H1 (cell line): ENCODE results near the gene DDX31. TPM values are rescaled to one million over a fixed set of nuclear protein-coding genes. Genes with fewer than 3 reads are reported as not detected.

Source experiments
- CTCF ChIA-PET: fragments of 300-600 bp; sonication (Branson Sonifier 250); formaldehyde crosslinking; loops from one replicate; lab custom pipeline; 2021; ENCODE audit not compliant: partially characterized antibody; lab: Charles Lee
- POLR2A ChIA-PET: fragments of 300-600 bp; sonication (Branson Sonifier 250); formaldehyde crosslinking; loops from one replicate; lab custom pipeline; 2021; ENCODE audit warnings: inconsistent platforms; ENCODE audit not compliant: partially characterized antibody; lab: Charles Lee
- DNase-seq, 2 experiments: peaks; one replicate each; pipeline versions ENCODE4 v3.0.0 to v3.0.0-alpha.2; 2010 to 2022; ENCODE audit warnings: low spot score in 2 of 2, low read depth in 1 of 2, mixed read lengths in 1 of 2
- FAIRE-seq: peaks from 2 replicates; lab custom pipeline; 2011; peaks lifted over from hg19 to GRCh38; lab: Jason Lieb, UNC
- H2AFZ ChIP-seq: 2 replicates; pipeline ENCODE4 v1.8.1; 2012; ENCODE audit warnings: low read length, inconsistent platforms
- H2AK5ac ChIP-seq: 2 replicates; pipeline ENCODE4 v1.6.1; 2013; ENCODE audit warnings: low read depth, low read length
- H2BK120ac ChIP-seq: replicated peaks from 2 replicates; pipeline ENCODE3; 2013; ENCODE audit warnings: low read depth, low read length, inconsistent platforms
- H2BK12ac ChIP-seq: 2 replicates; pipeline ENCODE4 v1.6.1; 2013; ENCODE audit warnings: low read depth, low read length
- H2BK15ac ChIP-seq: 2 replicates; pipeline ENCODE4 v1.6.1; 2013; ENCODE audit warnings: low read length
- H2BK20ac ChIP-seq: 2 replicates; pipeline ENCODE4 v1.6.1; 2013; ENCODE audit warnings: low read length
- H2BK5ac ChIP-seq: 2 replicates; pipeline ENCODE4 v1.6.1; 2013; ENCODE audit warnings: low read depth, low read length
- H3K14ac ChIP-seq: 2 replicates; pipeline ENCODE4 v1.6.1; 2013; ENCODE audit warnings: inconsistent platforms; ENCODE audit not compliant: insufficient read length
- H3K18ac ChIP-seq: 2 replicates; pipeline ENCODE4 v1.6.1; 2013; ENCODE audit warnings: low read length; ENCODE audit errors: extremely low read depth
- H3K23ac ChIP-seq: 2 replicates; pipeline ENCODE4 v1.6.1; 2013; ENCODE audit warnings: inconsistent platforms; ENCODE audit not compliant: insufficient read length
- H3K23me2 ChIP-seq: 2 replicates; pipeline ENCODE4 v1.6.1; 2013; ENCODE audit warnings: low read depth, low read length
- H3K27ac ChIP-seq: 2 replicates; pipeline ENCODE4 v1.6.1; 2011; ENCODE audit warnings: low read depth, low read length, inconsistent platforms
- H3K27me3 ChIP-seq, 4 experiments: replicated peaks in 1 of 4; 1 replicate in 1 of 4; 2 replicates in 3 of 4; pipeline versions ENCODE4 v1.6.1 to v1.8.1; 2011 to 2013; ENCODE audit warnings: low read length in 3 of 4, mild to moderate bottlenecking in 3 of 4, inconsistent platforms in 2 of 4, mixed read lengths in 2 of 4, moderate library complexity in 1 of 4; ENCODE audit not compliant: control insufficient read depth in 3 of 4, insufficient read depth in 3 of 4; ENCODE audit errors: extremely low read depth in 1 of 4
- H3K36me3 ChIP-seq, 4 experiments: 2 replicates each; pipeline versions ENCODE4 v1.6.1 to v1.8.1; 2011 to 2013; ENCODE audit warnings: mild to moderate bottlenecking in 4 of 4, low read length in 3 of 4, moderate library complexity in 2 of 4, control low read depth in 1 of 4, inconsistent platforms in 1 of 4; ENCODE audit not compliant: insufficient read depth in 4 of 4, control insufficient read depth in 2 of 4
- H3K4ac ChIP-seq: replicated peaks from 2 replicates; pipeline ENCODE3; 2013; ENCODE audit warnings: low read length, low read depth, mixed read lengths, inconsistent platforms; ENCODE audit not compliant: insufficient read length
- H3K4me1 ChIP-seq, 4 experiments: replicated peaks in 1 of 4; 1 replicate in 1 of 4; 2 replicates in 3 of 4; pipeline versions ENCODE4 v1.6.1 to v1.8.1; 2011 to 2013; ENCODE audit warnings: low read length in 3 of 4, inconsistent platforms in 2 of 4, mixed read lengths in 1 of 4; ENCODE audit not compliant: insufficient read depth in 4 of 4, control insufficient read depth in 3 of 4
- H3K4me2 ChIP-seq, 2 experiments: 2 replicates each; pipeline versions ENCODE4 v1.6.1 to v1.8.1; 2011 to 2013; ENCODE audit warnings: low read depth in 2 of 2, low read length in 2 of 2, control low read depth in 1 of 2, inconsistent platforms in 1 of 2, mild to moderate bottlenecking in 1 of 2; ENCODE audit not compliant: insufficient read depth in 1 of 2
- H3K4me3 ChIP-seq, 4 experiments: fragments of 200-600, 300-600 bp in 1 of 4; sonication (generic), shearing (Covaris generic), sonication (Bioruptor Twin) in 1 of 4; 2 replicates each; pipeline versions ENCODE4 v1.5.1 to v1.8.1; 2011 to 2016; ENCODE audit warnings: low read length in 4 of 4, low read depth in 3 of 4, control low read depth in 2 of 4, inconsistent platforms in 2 of 4, mild to moderate bottlenecking in 2 of 4, mixed read lengths in 1 of 4, moderate library complexity in 1 of 4; ENCODE audit not compliant: insufficient read depth in 2 of 4; ENCODE audit errors: extremely low read depth in 1 of 4
- H3K56ac ChIP-seq: replicated peaks from 2 replicates; pipeline ENCODE3; 2013; ENCODE audit warnings: low read depth, mild to moderate bottlenecking, mixed read lengths, low read length, inconsistent platforms; ENCODE audit not compliant: insufficient read length
- H3K79me1 ChIP-seq: 2 replicates; pipeline ENCODE4 v1.6.1; 2013; ENCODE audit warnings: low read depth, low read length, control low read depth
- H3K79me2 ChIP-seq, 2 experiments: 2 replicates each; pipeline versions ENCODE4 v1.6.1 to v1.8.1; 2012 to 2013; ENCODE audit warnings: low read length in 2 of 2, mild to moderate bottlenecking in 2 of 2, inconsistent platforms in 1 of 2; ENCODE audit not compliant: insufficient read depth in 2 of 2, control insufficient read depth in 1 of 2
- H3K9ac ChIP-seq, 4 experiments: replicated peaks in 1 of 4; 1 replicate in 1 of 4; 2 replicates in 3 of 4; pipeline versions ENCODE4 v1.6.1 to v1.8.1; 2011 to 2013; ENCODE audit warnings: low read depth in 3 of 4, low read length in 3 of 4, control low read depth in 2 of 4, mild to moderate bottlenecking in 2 of 4, moderate library complexity in 2 of 4, inconsistent platforms in 1 of 4; ENCODE audit errors: extremely low read depth in 1 of 4
- H3K9me3 ChIP-seq, 2 experiments: 2 replicates each; pipeline versions ENCODE4 v1.6.1 to v1.8.1; 2012 to 2013; ENCODE audit warnings: mild to moderate bottlenecking in 2 of 2, moderate library complexity in 2 of 2, control low read depth in 1 of 2, inconsistent platforms in 1 of 2, low read depth in 1 of 2, low read length in 1 of 2, mixed read lengths in 1 of 2; ENCODE audit not compliant: insufficient read depth in 2 of 2
- H4K20me1 ChIP-seq, 2 experiments: replicated peaks in 1 of 2; 2 replicates each; pipeline versions ENCODE3 to v1.8.1; 2011 to 2013; ENCODE audit warnings: inconsistent platforms in 2 of 2, low read length in 2 of 2, mild to moderate bottlenecking in 1 of 2; ENCODE audit not compliant: insufficient read depth in 2 of 2, control insufficient read depth in 1 of 2
- H4K5ac ChIP-seq: 2 replicates; pipeline ENCODE4 v1.6.1; 2013; ENCODE audit warnings: low read length, low read depth, mixed read lengths, inconsistent platforms; ENCODE audit not compliant: insufficient read length
- H4K8ac ChIP-seq: 2 replicates; pipeline ENCODE4 v1.8.0; 2013; ENCODE audit warnings: mild to moderate bottlenecking, moderate library complexity, low read length, inconsistent platforms; ENCODE audit not compliant: insufficient read depth; ENCODE audit errors: extremely low read depth
- H4K91ac ChIP-seq: replicated peaks from 2 replicates; pipeline ENCODE3; 2013; ENCODE audit warnings: low read length, mixed read lengths, inconsistent platforms; ENCODE audit not compliant: insufficient read length
- CEBPB ChIP-seq: IDR thresholded peaks from 2 replicates; pipeline ENCODE4 v1.6.1; 2012; ENCODE audit warnings: low read depth, low read length
- JUND ChIP-seq: IDR thresholded peaks from 2 replicates; pipeline ENCODE4 v1.6.1; 2011; ENCODE audit warnings: mild to moderate bottlenecking, improper control_type of control experiment, low read length
- POLR2AphosphoS5 ChIP-seq: IDR thresholded peaks from 2 replicates; pipeline ENCODE4 v1.6.1; 2011; ENCODE audit warnings: low read depth, low read length
- RBBP5 ChIP-seq: IDR thresholded peaks from 2 replicates; pipeline ENCODE4 v1.7.1; 2012; ENCODE audit warnings: low read depth, mild to moderate bottlenecking, inconsistent platforms, low read length, moderate library complexity, borderline replicate concordance
- RNF2 ChIP-seq: fragments of 200-900, 300-1000 bp; sonication (generic); IDR thresholded peaks from 2 replicates; pipeline ENCODE4 v1.7.1; 2016; ENCODE audit warnings: borderline replicate concordance, low read depth, mild to moderate bottlenecking, antibody characterized with exemption, low read length; ENCODE audit not compliant: poor library complexity, severe bottlenecking; ENCODE audit errors: missing control alignments
- SP2 ChIP-seq: IDR thresholded peaks from 2 replicates; pipeline ENCODE4 v1.6.1; 2012; ENCODE audit warnings: mild to moderate bottlenecking, low read length, inconsistent platforms
- WGBS, 2 experiments: shearing (Covaris generic) in 1 of 2; methylation state at CpG; one replicate each; pipeline versions ENCODE4 v1.1.6 to v1.1.7; 2013 to 2015; ENCODE audit warnings: low lambda C conversion rate in 2 of 2, mixed read lengths in 2 of 2, inconsistent platforms in 1 of 2, low coverage in 1 of 2, missing lambda C conversion rate in 1 of 2; ENCODE audit not compliant: insufficient replicate concordance in 2 of 2, insufficient coverage in 1 of 2, insufficient read length in 1 of 2; ENCODE audit errors: extremely low coverage in 1 of 2, missing lambda C conversion rate in 1 of 2; 5-methylcytosine and 5-hydroxymethylcytosine counted together
- polyA plus RNA-seq, 7 experiments: library from polyadenylated mRNA; depleted of rRNA in 3 of 7; stranded (reverse) in 5 of 7; unstranded in 2 of 7; fragments of >200 nt in 5 of 7; fragments of 200-250 nt in 2 of 7; gene quantifications; 1 replicate in 5 of 7; 2 replicates in 1 of 7; 4 replicates in 1 of 7; pipeline versions ENCODE4 v1.2.1 to v1.2.3, GENCODE V29; 2011 to 2013; ENCODE audit warnings: missing spikeins in 2 of 7, mixed read lengths in 2 of 7
- total RNA-seq: library from RNA; stranded (reverse); fragmentation: NEBNext Ultra II Directional; extraction: Animal tissue kit (Norgen Biotek cat#: 25700); gene quantifications from 2 replicates; pipeline ENCODE4 v1.2.1, GENCODE V29; 2021

DDX31 gene
- total and polyA plus RNA-seq, 2 of the 8 experiments (the other 6 are each of a cell fraction or from before 2014, with no cell fraction given) = 9.5 to 23.7 TPM

- Histone ChIP-seq H2BK12ac (no peak overlapping the region), H2BK5ac (no peak overlapping the region), H3K79me2 (no peaks in the 10 kb centered on the region), H3K4me2 (no peak overlapping the region), H3K36me3 (peaks cover 0 to 24% (median 12%) of the 10 kb centered on the region in 4 experiments; a peak in 4 of 8 replicates), H3K27me3 (no peaks in the 10 kb centered on the region), H3K4ac (no peak overlapping the region), H3K27ac (no peak overlapping the region), H4K20me1 (peaks cover 0 to 3% of the 10 kb centered on the region in 2 experiments), H2BK15ac (no peak overlapping the region), H3K23me2 (no peaks in the 10 kb centered on the region), H3K4me1 (no peaks in the 10 kb centered on the region), H3K4me3 (no peak overlapping the region), H3K9me3 (no peaks in the 10 kb centered on the region), H4K5ac (no peak overlapping the region), H2AFZ (no peak overlapping the region), H3K79me1 (no peaks in the 10 kb centered on the region), H3K56ac (no peak overlapping the region), H4K91ac (no peak overlapping the region), H3K9ac (no peak overlapping the region), H3K23ac (no peak overlapping the region), H3K18ac (no peak overlapping the region), H4K8ac (no peak overlapping the region), H2BK120ac (no peak overlapping the region), H2BK20ac (no peak overlapping the region), H2AK5ac (no peak overlapping the region), H3K14ac (no peak overlapping the region)
- DNase-seq (no peak), FAIRE-seq (no peak)
- 95% methylated on average over 12 of the region's 12 CpGs; no CpG with 5 or more reads in 1 of the 2 experiments for WGBS, 2 experiments
- TF ChIP-seq RBBP5 (no peak), CEBPB (no peak), JUND (no peak), POLR2AphosphoS5 (no peak), SP2 (no peak), RNF2 (no peak)
- ChIA-PET POLR2A (no interaction called here), CTCF (interaction anchor here (0.5 kb wide), 1 partner anchor 651 kb away, joined by 4 read pairs; no protein-coding TSS in a partner anchor)
These were observed 32.4 kb downstream of the DDX31 start for GRCh38 chr9:132637351-132637750.
